Vagina (tissue), 2 donors: Measurements from ENCODE around the gene STOM.

Experiments
- CTCF ChIP-seq, 3 experiments: fragments of 450-650 bp in 2 of 3; fragments of 200-600 bp in 1 of 3; sonication (generic) in 1 of 3; IDR thresholded peaks; one replicate each; pipeline ENCODE4 v1.5.1; 2017 to 2019; ENCODE audit warnings: antibody characterized with exemption in 3 of 3, mild to moderate bottlenecking in 2 of 3, moderate library complexity in 2 of 3
- POLR2A ChIP-seq, 2 donors: fragments of 450-650 bp; IDR thresholded peaks; one replicate each; pipeline ENCODE4 v1.6.1; 2017; ENCODE audit warnings: antibody characterized with exemption in 2 of 2, mild to moderate bottlenecking in 2 of 2, moderate library complexity in 2 of 2

DNA sequence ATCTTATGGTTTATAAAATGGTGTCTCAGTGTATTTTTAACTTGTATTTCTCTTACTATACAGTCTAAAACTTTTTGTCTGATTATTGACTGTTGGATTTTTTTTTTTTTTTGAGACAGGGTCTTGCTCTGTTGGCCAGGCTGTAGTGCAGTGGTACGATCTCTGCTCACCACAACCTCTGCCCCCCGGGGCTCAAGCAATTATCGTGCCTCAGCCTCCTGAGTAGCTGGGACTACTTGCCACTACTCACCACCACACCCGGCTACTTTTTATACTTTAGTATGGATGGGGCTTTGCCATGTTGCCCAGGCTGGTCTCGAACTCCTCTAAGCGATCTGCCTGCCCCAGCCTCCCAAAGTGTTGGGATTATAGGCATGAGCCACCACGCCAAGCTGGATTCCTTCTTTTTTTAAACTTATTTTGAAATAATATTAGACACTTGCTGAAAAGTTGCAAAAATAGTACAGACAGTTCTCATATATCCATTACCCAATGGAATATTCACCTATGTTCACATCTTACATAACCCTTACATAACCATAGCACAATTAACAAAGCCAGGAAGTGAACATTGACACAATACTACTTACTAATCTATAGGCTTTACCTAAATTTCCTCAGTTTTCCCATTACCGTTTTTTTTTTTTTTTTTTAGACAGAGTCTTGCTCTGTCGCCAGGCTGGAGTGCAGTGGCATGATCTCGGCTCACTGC, 47.2 kb downstream of the STOM start:
- TF ChIP-seq CTCF (IDR thresholded peaks at IDR 0.05) (no peak), POLR2A (IDR thresholded peaks at IDR 0.05) (no peak)
